DLD1 (cell line): Measurements from ENCODE around the gene RBFOX1.

Experiments
- in situ Hi-C: cut with HindIII; loops from 2 replicates; pipeline ENCODE4 v1.10.0; 2017; ENCODE audit warnings: low sequenced_read_pairs

The RBFOX1 gene

DNA sequence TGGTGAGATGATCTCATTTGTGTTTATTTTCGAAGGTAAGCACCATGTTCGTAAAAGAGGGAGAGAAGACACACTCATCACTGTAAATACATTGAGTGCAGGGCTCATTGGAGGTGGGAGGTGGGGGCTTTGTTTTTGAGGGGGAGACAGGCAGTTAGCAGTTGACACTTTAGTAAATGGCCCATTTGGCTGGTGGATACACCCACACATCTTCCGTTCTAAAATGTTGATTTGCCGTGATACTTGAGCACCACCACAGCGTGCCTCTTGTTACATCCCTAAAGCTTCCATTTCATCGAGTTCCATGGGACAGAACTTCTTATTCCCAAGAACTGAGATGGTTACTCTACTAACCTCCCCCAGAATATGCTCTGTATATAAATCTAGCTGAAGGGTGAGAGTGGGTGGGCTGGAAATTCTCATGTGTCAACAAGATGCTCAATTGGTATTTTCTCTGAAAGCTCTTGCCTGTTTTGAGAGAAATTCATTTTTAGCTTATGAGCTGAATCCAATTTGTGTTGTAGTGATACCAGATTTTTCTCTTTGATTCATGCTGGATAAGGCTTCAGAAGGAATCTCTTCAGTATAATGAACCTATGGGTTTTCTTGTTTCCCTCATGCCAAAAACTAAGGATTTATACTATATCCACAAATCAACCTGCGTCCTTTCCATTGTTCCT lies 314.3 kb downstream of the RBFOX1 start:
- in situ Hi-C loops = no loop called here

DNA sequence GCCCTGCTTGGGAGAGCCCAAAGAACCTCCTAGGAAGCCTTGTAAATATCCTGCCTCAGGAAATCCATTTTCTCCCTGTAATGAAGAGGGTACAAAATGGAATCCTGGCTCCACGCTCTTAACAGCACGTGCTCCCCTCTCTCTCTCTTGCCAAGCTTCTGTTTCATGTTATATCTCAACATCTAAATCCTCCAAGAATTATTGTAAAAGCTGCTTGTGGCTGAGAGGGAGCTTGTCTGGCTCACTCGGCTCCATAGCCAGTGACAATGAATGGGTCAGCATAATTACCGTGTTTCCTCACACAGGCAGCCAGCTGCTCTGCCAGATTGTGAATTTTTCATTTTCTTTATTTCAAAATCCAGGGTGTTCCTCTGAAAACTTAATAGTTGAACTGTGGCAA lies 317.8 kb downstream of the RBFOX1 start:
- in situ Hi-C loops = no loop called here

DNA sequence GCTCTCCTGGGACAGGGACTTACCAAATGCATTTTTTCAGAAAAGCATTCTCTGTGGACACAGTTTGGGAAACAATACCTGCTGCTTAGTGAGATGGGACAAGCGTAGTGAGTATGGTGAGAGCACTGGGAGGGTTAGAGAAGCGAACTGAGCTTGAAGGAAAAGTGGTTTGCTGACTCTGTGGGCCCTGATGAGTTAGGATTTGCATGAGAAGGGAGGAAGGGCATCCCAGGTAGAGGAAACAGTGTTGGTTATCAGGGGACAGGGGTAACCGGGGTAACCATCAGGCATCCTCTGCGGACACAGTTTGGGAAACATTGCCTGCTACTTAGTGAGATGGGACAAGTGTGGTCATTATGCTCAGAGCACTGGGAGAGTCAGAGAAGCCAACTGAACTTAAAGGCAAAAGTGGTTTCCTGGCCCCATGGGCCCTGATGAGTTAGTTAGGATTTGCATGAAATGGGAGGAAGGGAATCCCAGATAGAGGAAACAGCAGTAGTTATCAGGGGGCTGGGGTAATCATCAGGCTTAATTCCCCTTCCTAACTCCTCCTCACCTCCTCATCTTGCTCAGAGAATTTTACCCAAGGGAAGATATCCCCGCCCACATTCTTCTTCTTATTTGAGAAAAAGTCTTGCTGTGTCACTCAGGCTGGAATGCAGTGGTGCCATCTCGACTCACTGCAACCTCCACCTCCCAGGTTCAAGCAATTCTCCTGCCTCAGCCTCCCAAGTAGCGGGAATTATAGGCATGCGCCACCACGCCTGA lies 319.3 kb downstream of the RBFOX1 start:
- in situ Hi-C loops = no loop called here

DNA sequence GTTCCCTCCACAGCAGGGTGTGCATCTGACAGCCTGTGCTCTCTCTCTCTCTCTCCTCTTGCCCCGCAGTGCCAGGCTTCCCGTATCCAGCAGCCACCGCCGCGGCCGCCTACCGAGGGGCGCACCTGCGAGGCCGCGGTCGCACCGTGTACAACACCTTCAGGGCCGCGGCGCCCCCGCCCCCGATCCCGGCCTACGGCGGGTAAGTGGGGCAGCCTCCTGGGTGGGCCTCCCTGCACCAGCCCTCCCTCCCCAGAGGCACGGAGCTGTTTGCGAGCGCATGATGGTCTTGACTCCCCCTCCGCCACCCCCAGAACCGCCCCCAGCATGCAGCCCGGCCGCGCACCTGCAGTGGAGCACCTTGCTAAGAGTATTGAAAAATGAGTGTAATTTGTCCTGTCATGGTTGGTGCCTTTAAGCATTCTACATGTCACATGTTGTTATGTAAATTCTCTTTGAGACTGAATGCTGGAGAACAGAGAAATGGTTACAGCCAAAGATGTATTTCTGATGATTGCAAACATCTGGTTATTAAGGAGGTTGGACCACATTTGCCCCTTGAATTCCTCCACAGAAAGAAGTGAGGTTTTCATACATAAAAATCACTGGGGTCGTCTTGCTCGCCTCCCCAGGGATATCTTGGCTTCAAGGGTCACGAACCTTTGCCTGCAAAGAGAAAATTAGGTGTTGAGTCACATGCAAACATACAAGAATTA lies 321.3 kb downstream of the RBFOX1 start:
- in situ Hi-C loops = no loop called here

DNA sequence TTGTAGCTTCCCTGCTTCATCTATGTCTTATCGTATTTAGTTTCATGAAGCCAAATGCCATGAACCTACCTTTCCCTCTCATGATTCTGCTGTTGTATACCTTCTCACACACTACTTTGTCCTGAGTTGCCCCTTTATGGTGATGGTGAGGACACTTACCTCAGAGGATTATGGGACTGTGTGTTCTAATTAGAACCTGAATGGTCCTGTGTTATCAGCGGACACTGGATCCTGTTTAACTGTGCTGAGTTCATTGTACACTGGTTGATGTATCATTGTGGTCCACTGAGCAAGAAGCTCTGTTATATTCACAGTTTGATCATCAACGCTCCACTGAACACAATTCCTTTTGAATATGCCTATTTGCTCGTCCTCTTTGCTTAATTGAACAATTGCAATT lies 343.0 kb downstream of the RBFOX1 start:
- in situ Hi-C loops = no loop called here

DNA sequence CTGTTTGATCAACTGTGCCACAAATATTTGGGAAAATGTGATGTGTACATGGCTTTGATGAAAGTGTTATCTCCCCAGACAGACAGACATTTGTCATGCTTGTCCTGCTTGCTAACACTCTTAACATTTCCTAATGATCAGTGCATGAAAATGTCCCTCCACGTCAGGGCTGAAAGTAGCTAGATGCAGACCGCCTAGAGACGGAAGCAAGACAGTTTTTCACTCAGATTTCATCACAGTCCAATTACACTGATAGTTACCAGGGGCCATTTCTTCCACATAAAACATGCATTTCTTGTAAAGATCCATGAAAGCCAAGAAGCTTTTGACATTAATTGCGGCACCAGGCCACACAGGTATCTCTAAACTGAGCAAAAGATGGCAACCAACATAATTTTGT lies 347.7 kb downstream of the RBFOX1 start:
- in situ Hi-C loops = no loop called here

DNA sequence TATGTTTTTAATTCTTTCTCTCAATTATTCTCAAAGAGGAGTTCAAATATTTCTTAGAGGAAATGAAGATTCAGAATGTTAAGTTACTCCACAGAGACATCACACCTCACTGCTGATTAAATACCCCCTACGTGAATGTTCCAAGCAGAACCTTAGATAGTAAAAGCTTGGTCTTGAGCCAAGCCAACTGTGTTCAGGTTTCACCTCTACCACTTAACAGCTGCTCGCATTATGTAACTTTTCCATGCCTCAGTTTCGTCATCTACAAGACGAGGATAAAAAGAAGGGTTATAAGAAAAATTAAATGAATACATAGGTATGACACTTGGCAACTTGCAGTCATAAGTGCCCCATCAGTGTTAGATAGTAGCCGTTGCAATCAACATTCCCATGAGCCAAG lies 356.2 kb downstream of the RBFOX1 start:
- in situ Hi-C loops = no loop called here

DNA sequence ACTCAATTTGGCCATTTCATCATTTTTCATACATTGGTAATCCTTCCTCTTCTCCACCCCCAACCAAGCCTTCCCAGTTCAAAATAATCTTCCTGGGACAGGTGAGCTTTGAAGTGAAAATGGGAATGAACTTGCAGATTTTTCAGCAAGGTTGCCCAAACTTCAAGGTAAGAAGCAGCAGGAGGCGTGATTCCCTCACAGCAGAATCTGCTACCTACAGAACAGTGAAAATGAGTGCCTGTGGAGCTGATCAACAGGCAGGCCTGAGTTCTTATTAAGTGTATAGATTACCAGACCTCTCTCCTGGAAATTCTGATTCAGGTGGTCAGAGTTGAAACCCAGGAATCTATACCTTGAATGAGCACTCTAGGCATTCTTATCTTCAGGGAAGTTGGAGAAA lies 356.6 kb downstream of the RBFOX1 start:
- in situ Hi-C loops = no loop called here

DNA sequence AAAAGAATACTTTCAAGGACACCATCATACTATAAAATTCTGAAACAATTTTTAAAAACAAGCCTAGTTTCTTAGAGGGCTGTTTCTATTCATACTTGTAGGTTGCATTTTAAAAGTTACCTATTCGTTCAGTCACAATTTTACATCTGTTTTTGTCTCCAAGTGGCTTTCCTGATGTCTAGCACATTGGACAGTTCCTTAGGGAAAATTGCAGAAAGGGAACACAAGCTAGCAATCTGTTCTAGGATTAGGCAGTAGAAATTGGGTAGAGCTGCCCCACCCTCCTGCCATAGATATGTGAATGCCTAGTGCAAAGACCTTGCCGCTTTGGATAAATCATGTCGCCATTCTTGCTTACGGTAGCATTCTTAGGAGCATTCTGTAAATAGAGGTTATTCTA lies 358.9 kb downstream of the RBFOX1 start:
- in situ Hi-C loops = no loop called here

DNA sequence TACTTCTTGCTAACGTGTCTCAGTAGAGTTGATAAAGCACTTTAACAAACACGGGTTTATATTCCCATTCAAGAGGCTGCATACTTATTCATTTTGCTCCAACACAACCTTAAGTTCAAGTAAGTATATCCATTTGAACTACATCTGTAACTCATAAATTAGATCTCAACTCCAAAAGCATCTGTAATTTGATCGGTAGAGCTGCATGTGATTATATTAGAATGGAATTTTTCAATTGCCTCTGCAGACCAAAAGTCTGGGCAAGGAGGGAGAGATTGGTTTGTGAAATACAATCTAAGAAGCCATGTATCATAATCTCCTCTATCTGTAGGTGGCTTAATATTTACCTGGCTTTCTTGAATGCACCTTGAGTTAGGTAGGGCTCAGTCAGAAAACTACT lies 371.0 kb downstream of the RBFOX1 start:
- in situ Hi-C loops = no loop called here

DNA sequence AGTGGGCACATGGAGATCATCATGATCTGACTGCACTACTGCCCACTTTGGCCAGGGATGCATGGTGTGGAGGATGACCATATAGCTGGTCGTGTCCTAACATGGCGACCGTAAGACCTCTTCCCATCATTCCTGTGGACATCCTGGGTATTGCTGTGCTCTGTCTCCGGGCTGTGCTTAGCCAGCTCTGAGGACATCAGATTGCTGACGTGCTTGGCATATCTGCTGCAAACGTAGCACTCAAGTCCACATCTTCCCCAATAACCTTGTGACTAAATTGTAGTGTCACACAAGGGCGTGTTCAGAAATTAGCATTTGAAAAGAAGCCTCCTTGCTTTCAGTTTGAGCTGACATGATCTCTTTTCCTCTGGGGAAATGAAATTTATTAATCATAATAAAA lies 373.2 kb downstream of the RBFOX1 start:
- in situ Hi-C loops = no loop called here

DNA sequence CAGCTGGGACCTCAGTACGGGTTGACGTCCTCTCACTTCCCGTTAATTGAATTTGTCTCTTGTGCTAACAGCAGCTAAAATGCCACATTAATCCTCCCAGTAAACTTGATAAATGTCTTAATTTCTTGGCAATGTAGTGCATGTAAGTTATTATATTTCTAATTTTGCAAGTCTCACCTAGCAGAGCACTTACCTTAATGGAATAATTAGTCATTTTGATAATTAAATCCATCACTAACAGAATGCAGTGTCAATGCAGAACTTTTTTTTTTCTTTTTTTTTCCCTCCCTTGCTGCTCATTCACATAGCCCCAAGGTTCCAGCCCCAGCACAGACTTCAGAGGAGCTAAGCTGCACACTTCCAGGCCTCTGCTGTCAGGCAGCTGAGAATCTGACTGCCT lies 376.5 kb downstream of the RBFOX1 start:
- in situ Hi-C loops = no loop called here

DNA sequence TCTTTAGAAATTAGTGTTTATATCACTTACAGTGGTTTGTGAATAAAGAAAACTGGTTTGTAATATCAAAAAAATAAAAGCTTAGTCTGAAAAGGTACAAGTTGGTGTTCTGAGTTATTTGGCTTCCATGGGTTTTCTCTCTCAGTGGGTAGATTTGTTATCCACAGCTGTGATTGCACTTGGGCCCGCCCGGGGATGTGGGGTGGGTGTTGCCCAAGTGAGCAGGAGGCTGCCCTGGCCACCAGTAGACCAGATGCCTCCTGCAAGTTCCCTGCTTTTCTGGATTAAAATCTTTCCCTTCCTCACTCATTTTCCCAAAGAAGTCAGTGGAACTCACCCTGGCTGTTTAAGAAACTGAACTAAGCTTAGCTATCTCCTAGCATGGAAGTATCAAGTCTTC lies 380.6 kb downstream of the RBFOX1 start:
- in situ Hi-C loops = no loop called here

DNA sequence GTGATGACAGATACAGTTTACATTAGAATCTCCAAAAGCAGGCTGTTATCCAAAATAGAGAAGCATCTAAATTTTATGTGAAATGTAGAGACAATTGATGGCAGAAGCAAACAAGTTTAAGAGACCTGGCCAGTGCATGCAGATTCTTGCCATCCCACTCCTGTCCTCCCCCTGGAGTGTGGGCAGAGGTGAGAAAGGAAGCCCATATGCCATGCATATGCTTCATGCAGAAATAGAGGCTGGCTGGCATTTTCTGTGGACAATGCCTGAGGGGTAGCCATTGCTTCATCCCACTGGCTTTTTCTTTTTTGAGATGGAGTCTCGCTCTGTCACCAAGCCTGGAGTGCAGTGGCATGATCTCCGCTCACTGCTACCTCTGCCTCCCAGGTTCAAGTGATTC lies 382.1 kb downstream of the RBFOX1 start:
- in situ Hi-C loops = no loop called here

DNA sequence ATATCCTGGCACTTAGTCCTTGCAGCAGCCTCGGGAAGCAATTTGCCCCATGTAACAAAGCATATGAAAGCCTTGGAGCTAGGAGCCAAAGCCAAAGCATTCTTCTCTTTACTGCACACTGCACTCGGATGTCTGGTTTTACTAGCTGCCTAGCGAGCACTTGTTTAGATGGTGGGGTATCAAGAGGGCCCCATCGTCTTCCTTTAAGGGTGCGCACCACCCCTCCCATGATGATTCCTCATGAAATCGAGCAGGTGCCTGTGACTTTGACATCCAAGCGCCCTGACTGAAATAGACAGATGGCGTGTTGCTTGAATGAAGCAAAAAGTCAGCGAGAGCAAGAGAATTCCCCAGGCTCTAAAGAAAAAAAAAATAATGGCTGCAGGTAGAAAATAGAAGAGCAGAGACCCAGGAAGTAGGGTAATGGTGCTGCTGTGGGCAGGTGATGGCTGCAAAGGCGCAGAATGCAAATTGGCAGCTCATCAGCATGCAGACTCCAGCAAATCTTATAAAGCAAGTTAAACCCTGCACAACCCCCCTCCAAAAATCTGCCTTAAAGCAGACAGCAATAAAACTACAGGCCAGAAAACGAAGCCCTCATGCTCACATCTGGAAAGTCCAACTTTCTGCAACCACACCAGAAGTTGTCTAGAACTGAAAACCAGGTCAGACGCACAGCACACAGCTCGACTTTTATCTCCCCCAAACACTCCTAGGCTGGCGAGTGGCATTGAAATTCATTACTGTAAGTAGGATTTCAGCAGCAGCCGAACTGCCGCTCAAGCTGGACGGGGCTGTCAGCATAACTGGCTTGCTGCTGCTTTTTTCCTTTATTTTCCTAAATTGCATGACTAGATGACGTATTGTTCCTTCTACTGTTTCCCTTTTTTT lies 384.3 kb downstream of the RBFOX1 start:
- in situ Hi-C loops = no loop called here

DNA sequence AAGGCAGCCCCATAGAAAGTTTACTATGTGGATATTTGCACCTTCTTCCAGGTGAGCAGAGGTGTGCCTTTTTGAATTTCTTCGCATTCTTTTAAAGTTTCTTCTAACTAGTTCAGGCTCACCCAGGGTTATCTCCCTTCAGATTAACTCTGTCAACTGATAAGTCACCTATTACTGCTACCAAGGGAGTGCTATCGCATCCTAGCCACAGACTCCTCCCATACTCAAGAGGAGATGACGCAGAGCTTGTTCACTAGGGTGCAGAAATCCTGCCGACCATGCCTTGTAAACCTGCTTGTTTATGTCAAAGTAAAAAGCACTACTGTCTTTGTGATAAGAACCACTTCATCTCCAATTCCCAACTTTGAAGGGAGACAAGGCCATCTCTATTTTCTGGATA lies 390.1 kb downstream of the RBFOX1 start:
- in situ Hi-C loops = no loop called here

DNA sequence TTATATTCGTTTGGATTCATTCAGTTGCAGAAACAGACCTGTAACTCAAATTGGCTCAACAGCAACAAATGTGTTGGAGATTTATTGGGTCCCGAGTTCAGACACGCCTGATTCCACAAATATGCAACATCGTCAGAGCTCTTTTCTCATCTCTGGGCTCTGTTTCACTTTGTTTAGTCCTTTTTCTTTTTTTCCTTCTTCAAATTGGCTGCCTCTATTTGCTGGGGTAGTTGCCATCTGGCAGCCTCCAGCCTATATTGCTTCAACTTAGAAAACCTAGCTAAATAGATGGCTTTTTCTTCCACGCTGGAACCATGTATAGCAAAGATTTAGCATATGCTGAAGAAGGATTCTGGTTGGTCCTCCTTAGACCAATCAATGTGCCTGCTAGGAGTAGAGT lies 398.5 kb downstream of the RBFOX1 start:
- in situ Hi-C loops = no loop called here

DNA sequence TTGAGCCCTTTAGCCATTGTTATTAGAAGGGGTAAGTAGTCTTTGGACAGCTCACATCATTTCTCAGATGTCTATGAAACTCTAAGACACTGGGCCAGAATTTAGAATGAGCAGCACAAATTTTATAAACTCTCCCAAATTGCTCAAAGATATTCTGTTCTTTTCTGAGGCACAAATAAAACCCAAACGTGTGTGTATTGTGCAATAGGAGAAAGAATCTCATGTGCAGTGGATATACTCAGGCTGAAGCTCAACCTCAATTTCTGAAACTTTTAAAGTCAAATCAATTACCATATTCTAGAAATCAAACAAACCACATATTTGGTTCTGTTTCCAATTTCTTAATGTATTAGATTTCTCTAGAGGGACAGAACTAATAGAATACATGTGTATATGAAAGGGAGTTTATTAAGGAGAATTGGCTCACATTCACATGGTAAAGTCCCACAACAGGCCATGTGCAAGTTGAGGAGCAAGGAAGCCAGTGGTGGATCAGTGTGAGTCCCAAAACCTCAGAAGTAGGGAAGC lies 403.6 kb downstream of the RBFOX1 start:
- in situ Hi-C loops = no loop called here

DNA sequence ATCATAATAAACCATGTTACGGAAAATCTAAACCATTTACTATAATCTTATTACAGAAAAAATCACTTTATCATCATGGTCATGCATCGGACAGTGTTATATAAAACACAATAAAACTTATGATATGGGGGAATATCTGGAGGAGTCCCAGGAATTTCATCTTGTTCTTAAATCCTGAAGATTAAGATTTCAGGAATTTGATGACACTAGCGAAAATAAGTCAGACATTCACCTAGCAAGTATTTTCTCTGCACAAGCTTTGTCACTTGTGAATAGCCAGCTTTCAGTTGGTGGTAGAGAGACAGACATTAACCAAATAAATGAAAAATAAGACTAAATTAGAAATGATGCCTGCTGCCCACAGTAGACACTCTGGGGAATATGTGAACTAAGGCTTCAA lies 410.0 kb downstream of the RBFOX1 start:
- in situ Hi-C loops = no loop called here

DNA sequence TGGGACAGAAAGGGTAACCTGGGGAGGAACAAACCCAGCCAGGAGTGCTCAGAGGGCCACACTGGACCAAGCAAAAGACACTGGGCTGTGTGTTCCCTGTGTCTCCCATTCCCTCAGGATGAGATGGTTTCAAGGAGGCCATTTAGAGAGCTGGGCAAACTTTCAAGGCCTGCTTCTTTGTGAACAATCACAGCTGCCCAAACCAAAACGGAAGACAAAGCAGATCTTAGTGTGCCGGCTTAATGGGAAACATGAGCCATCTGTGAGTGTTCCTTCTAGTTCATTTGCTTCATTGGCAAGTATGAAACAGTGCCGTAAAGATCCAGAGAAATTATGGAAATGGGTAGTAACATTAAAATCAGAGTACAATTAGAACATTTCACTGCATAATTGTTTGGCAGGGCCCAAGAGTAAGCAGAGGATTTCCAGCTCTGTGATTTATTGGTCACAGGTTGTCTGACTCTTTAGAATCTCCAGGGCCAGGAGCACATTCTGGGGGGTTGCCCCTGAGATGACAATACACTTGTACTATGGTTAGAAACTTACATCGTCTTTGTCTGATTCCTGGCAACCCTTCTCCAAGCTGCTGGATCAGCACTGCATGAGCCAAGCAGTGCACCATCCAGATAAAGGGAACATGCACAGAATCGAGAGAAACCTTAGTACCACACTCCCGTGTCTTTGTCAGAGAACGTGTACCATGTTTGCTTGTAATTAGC lies 412.1 kb downstream of the RBFOX1 start:
- in situ Hi-C loops = no loop called here
